Measurements from ENCODE around the gene FAM120A. TPM values are rescaled to one million over a fixed set of nuclear protein-coding genes. Genes with fewer than 3 reads are reported as not detected.

Gene FAM120A
- polyA plus RNA-seq, 1 experiment: 83.7 TPM

DNA sequence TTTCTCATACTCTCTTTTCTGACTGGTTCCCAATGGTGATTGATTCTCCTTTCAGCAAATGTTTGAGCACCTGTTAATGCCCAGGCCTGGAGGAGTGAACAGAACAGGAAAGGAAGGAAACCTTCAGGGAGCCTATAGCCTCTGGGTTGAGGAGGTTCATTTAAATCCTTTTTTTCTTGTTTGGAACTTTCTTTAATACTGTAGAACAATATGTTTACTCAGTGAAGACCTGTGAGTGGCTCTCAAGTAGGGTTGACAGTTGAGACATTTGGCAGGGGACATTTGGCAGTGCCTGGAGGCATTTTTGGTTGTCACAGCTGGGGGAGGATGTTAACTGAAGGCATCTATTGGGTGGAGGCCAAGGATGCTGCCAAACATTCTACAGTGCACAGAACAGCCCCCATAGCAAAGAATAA lies 8.0 kb downstream of the FAM120A start:
- CTCF ChIA-PET: interaction anchor here (1.4 kb wide), 1 partner anchor 107 kb away, joined by 5 read pairs; no protein-coding TSS in a partner anchor
- DNase-seq (ENCODE audit: low read depth, low spot score): no peak
- Histone ChIP-seq H3K27ac (ENCODE audit: low read depth, low read length) (no peak overlapping the region), H3K4me3 (ENCODE audit: low read depth, low read length) (no peak overlapping the region), H3K9me3 (ENCODE audit: control insufficient read depth, insufficient read depth, low read length) (no peaks in the 10 kb centered on the region), H3K27me3 (ENCODE audit: control insufficient read depth, insufficient read depth, low read length) (no peaks in the 10 kb centered on the region)
- TF ChIP-seq, protein P1, sequence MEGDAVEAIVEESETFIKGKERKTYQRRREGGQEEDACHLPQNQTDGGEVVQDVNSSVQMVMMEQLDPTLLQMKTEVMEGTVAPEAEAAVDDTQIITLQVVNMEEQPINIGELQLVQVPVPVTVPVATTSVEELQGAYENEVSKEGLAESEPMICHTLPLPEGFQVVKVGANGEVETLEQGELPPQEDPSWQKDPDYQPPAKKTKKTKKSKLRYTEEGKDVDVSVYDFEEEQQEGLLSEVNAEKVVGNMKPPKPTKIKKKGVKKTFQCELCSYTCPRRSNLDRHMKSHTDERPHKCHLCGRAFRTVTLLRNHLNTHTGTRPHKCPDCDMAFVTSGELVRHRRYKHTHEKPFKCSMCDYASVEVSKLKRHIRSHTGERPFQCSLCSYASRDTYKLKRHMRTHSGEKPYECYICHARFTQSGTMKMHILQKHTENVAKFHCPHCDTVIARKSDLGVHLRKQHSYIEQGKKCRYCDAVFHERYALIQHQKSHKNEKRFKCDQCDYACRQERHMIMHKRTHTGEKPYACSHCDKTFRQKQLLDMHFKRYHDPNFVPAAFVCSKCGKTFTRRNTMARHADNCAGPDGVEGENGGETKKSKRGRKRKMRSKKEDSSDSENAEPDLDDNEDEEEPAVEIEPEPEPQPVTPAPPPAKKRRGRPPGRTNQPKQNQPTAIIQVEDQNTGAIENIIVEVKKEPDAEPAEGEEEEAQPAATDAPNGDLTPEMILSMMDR (IDR thresholded peaks at IDR 0.05; ENCODE audit: low read depth, low read length): no peak
- POLR2A ChIA-PET: no interaction called here

GRCh38 chr9:93460689-93461413 lies 9.4 kb downstream of the FAM120A start:
- POLR2A ChIA-PET: no interaction called here
- H3K27ac ChIP-seq (ENCODE audit: low read depth, low read length): no peak overlapping the region
- TF ChIP-seq, protein P1 (IDR thresholded peaks at IDR 0.05; ENCODE audit: low read depth, low read length): no peak
- CTCF ChIA-PET: interaction anchor here (1.4 kb wide), 1 partner anchor 106 kb away, joined by 5 read pairs; no protein-coding TSS in a partner anchor
- no peak for DNase-seq (ENCODE audit: low read depth, low spot score)
- H3K27me3 ChIP-seq (ENCODE audit: control insufficient read depth, insufficient read depth, low read length): no peaks in the 10 kb centered on the region
- no peaks in the 10 kb centered on the region for H3K9me3 ChIP-seq (ENCODE audit: control insufficient read depth, insufficient read depth, low read length)
- no peak overlapping the region for H3K4me3 ChIP-seq (ENCODE audit: low read depth, low read length)

DNA sequence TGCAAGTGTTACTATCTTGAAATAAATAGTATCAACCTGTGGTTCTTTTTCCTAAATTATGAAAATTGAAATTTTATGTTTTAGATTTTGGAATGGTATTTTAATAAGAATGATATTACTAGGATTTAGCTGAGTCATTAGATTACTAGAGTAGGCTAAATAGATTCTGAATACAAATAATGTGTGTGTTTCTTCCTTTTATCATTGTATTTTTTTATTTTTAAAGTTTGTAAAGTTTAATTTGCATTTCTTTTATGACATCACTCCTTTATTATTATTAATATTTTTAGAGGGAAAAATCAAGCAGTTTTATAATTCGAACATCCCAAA lies 9.9 kb downstream of the FAM120A start:
- Histone ChIP-seq H3K27ac (ENCODE audit: low read depth, low read length) (no peak overlapping the region), H3K9me3 (ENCODE audit: control insufficient read depth, insufficient read depth, low read length) (no peaks in the 10 kb centered on the region), H3K27me3 (ENCODE audit: control insufficient read depth, insufficient read depth, low read length) (no peaks in the 10 kb centered on the region), H3K4me3 (ENCODE audit: low read depth, low read length) (no peak overlapping the region)
- CTCF ChIA-PET: no interaction called here
- TF ChIP-seq, protein P1 (IDR thresholded peaks at IDR 0.05; ENCODE audit: low read depth, low read length): no peak
- no peak for DNase-seq (ENCODE audit: low read depth, low spot score)
- POLR2A ChIA-PET: no interaction called here

- no peaks in the 10 kb centered on the region for H3K9me3 ChIP-seq (ENCODE audit: control insufficient read depth, insufficient read depth, low read length)
- TF ChIP-seq, protein P1 (IDR thresholded peaks at IDR 0.05; ENCODE audit: low read depth, low read length): no peak
- H3K27ac ChIP-seq (ENCODE audit: low read depth, low read length): no peak overlapping the region
- POLR2A ChIA-PET: no interaction called here
- DNase-seq (ENCODE audit: low read depth, low spot score): no peak
- H3K27me3 ChIP-seq (ENCODE audit: control insufficient read depth, insufficient read depth, low read length): no peaks in the 10 kb centered on the region
- H3K4me3 ChIP-seq (ENCODE audit: low read depth, low read length): no peak overlapping the region
- CTCF ChIA-PET: no interaction called here
These were observed 10.3 kb downstream of the FAM120A start for GRCh38 chr9:93461821-93462220.

DNA sequence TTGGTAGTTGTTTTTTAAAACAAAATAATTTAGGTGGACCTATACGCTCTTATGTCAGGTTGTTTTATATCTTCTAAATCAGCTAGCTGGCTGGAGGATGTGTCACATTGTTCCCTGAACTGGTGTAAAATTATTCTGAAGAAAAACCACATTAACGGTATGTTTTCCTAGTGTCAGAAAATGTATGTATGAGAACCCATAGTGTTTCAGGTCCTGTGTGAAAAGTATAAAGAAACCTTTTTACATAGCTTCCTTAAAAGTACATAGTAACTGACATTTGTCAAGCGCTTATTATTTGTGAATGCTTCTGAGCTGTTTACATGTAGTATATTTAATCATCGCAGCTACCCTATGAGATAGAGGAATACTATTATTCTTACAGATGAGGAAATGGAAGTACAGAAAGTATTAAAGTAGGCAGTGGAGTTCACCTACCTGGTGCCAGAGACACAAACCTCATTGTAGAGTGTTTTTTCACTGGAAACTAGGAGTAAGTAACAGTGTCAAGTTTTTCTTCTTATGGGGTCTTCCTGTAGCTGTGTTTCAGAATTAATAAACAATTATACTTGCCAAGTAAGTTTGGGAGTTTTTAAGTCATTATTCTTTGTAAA lies 12.3 kb downstream of the FAM120A start:
- POLR2A ChIA-PET: interaction anchor here (1.2 kb wide), 1 partner anchor 10 kb away, joined by 8 read pairs; the partner anchor contains the start of gene FAM120AOS
- no peaks in the 10 kb centered on the region for H3K9me3 ChIP-seq (ENCODE audit: control insufficient read depth, insufficient read depth, low read length)
- no peak overlapping the region for H3K27ac ChIP-seq (ENCODE audit: low read depth, low read length)
- TF ChIP-seq, protein P1 (IDR thresholded peaks at IDR 0.05; ENCODE audit: low read depth, low read length): no peak
- CTCF ChIA-PET: interaction anchor here (1.5 to 3.1 kb wide), 3 partner anchors 11 to 103 kb away, joined by 4 to 25 read pairs (median 5); no protein-coding TSS in a partner anchor
- DNase-seq (ENCODE audit: low read depth, low spot score): no peak
- no peaks in the 10 kb centered on the region for H3K27me3 ChIP-seq (ENCODE audit: control insufficient read depth, insufficient read depth, low read length)
- H3K4me3 ChIP-seq (ENCODE audit: low read depth, low read length): no peak overlapping the region

All from AG04450 (cell line).